Right lobe of liver (tissue), 6 donors: ENCODE results near the gene EXOC3L2. TPM values are rescaled to one million over a fixed set of nuclear protein-coding genes. Genes with fewer than 3 reads are reported as not detected.
"Not testable (repeated sequence)": the region's sequence is repeated elsewhere in the genome, so short reads cannot be mapped to it uniquely, and the experiment has no call there.

ENCODE experiments used
- ATAC-seq, 4 donors: fragments of 200-7000 bp; cut with Tn5 transposase; one replicate each; pipeline ENCODE4 v1.9.1; 2020; ENCODE audit warnings: mild to moderate bottlenecking in 4 of 4, moderate library complexity in 4 of 4
- DNase-seq, 3 donors: peaks; one replicate each; pipeline ENCODE4 v3.0.0-alpha.2; 2020
- H3K27ac ChIP-seq, 3 donors: fragments of 200-600 bp; one replicate each; pipeline ENCODE4 v1.8.0; 2022
- H3K27me3 ChIP-seq, 2 donors: fragments of 200-600 bp; one replicate each; pipeline ENCODE4 v1.8.0; 2022
- H3K36me3 ChIP-seq, 4 donors: fragments of 200-600 bp; sonication (generic) in 1 of 4; one replicate each; pipeline versions ENCODE4 v1.5.1 to v1.8.0; 2017 to 2022; ENCODE audit warnings: control low read depth in 1 of 4
- H3K4me1 ChIP-seq, 4 donors: fragments of 200-600 bp; sonication (generic) in 1 of 4; one replicate each; pipeline versions ENCODE4 v1.5.1 to v1.8.0; 2017 to 2022; ENCODE audit warnings: control low read depth in 1 of 4
- H3K4me3 ChIP-seq, 3 donors: fragments of 200-600 bp; one replicate each; pipeline ENCODE4 v1.8.0; 2022
- H3K9me3 ChIP-seq, 4 donors: fragments of 200-600 bp; sonication (generic) in 1 of 4; one replicate each; pipeline versions ENCODE4 v1.5.1 to v1.8.0; 2017 to 2022; ENCODE audit warnings: control low read depth in 1 of 4
- CTCF ChIP-seq, 4 donors: fragments of 200-600 bp in 3 of 4; fragments of 450-650 bp in 1 of 4; IDR thresholded peaks; one replicate each; pipeline versions ENCODE4 v1.5.1 to v1.8.0; 2016 to 2022; ENCODE audit warnings: antibody characterized with exemption in 4 of 4, mild to moderate bottlenecking in 2 of 4
- POLR2A ChIP-seq: fragments of 450-650 bp; IDR thresholded peaks from one replicate; pipeline ENCODE4 v1.6.1; 2017; ENCODE audit warnings: antibody characterized with exemption, mild to moderate bottlenecking
- WGBS: methylation state at CpG from one replicate; pipeline ENCODE4 v1.1.6; 2018; ENCODE audit warnings: low coverage, low lambda C conversion rate; ENCODE audit not compliant: insufficient coverage; ENCODE audit errors: missing lambda C conversion rate; 5-methylcytosine and 5-hydroxymethylcytosine counted together
- intact Hi-C, 2 donors: fragments of 100-400 bp; cut with DNase I; formaldehyde crosslinking; loops; one replicate each; pipeline versions ENCODE4 v1.11.2 to v1.14.1; 2022
- total RNA-seq, 6 experiments: library from RNA; depleted of rRNA in 2 of 6; stranded (reverse); fragments of >200 nt in 2 of 6; fragmentation: NEBNext Ultra II Directional in 3 of 6; extraction: Animal tissue kit (Norgen Biotek cat#: 25700) in 3 of 6; gene quantifications; one replicate each; pipeline versions ENCODE4 v1.1.0 to v1.2.4, GENCODE V29; 2016 to 2023
- donor health status: DM: no; HTN: yes; CAD: no.
- donor health status: DM: no; HTN: no; CAD: no.
- donor health status: DM: no; HTN: no; CAD: no.
- donor health status: DM: no; HTN: yes; CAD: no.
- donor health status: DM: no; HTN: yes; CAD: no.

The EXOC3L2 gene
- total RNA-seq, 6 experiments from 2014 or later = 1.8 to 6.9 (median 4.4) TPM

- no peak for TF ChIP-seq POLR2A
- no peak for TF ChIP-seq CTCF (IDR thresholded peaks at IDR 0.05)
- ATAC-seq (peak in 3 of 4 donors; percentile 5 to 35 (median 31)), DNase-seq (no peak)
- Histone ChIP-seq H3K36me3 (peaks cover 0 to 10% (median 4%) of the 10 kb centered on the region in 4 donors), H3K9me3 (no peaks in the 10 kb centered on the region), H3K4me3 (no peak overlapping the region), H3K4me1 (peaks cover 0 to 39% (median 14%) of the 10 kb centered on the region in 4 donors), H3K27me3 (no peaks in the 10 kb centered on the region), H3K27ac (peak overlapping the region in 1 of 3 donors; percentile 66)
- intact Hi-C loops = no loop called here
- WGBS = 57% methylated on average over 5 of the region's 7 CpGs
Measured at GRCh38 chr19:45271735-45272108, 26.5 kb upstream of the EXOC3L2 start.

GRCh38 chr19:45271098-45271734 is 26.0 kb upstream of the EXOC3L2 start:
- H3K36me3 ChIP-seq = peaks cover 0 to 10% (median 4%) of the 10 kb centered on the region in 4 donors

GRCh38 chr19:45269939-45270338 is 24.7 kb upstream of the EXOC3L2 start:
- Histone ChIP-seq H3K4me1 (peaks cover 0 to 39% (median 14%) of the 10 kb centered on the region in 4 donors), H3K27ac (peak overlapping the region in 1 of 3 donors; percentile 19)
- intact Hi-C loops, DNase-seq, H3K4me3 ChIP-seq, H3K27me3 ChIP-seq, H3K9me3 ChIP-seq, H3K36me3 ChIP-seq: not testable (repeated sequence)
- WGBS = 54% methylated on average over 6 of the region's 13 CpGs
- TF ChIP-seq CTCF (IDR thresholded peaks at IDR 0.05) = peak; percentile 11 to 32 (median 18)
- peak in 3 of 4 donors; percentile 23 to 36 (median 33) for ATAC-seq

More at GRCh38 chr19:45271098-45271734, 26.0 kb upstream of the EXOC3L2 start:
- no peak for TF ChIP-seq POLR2A
- TF ChIP-seq CTCF (IDR thresholded peaks at IDR 0.05) = no peak
- H3K27ac ChIP-seq = no peak overlapping the region
- WGBS = 84% methylated on average over 15 of the region's 21 CpGs
- peaks cover 0 to 39% (median 14%) of the 10 kb centered on the region in 4 donors for H3K4me1 ChIP-seq
- ATAC-seq = no peak
- no peak overlapping the region for H3K4me3 ChIP-seq
- H3K9me3 ChIP-seq = no peaks in the 10 kb centered on the region
- no peaks in the 10 kb centered on the region for H3K27me3 ChIP-seq
- intact Hi-C loops = no loop called here
- DNase-seq = no peak

GRCh38 chr19:45267296-45267695 is 22.1 kb upstream of the EXOC3L2 start:
- Histone ChIP-seq H3K27me3 (no peaks in the 10 kb centered on the region), H3K4me3 (no peak overlapping the region), H3K9me3 (no peaks in the 10 kb centered on the region), H3K4me1 (peaks cover 0 to 20% (median 2%) of the 10 kb centered on the region in 4 donors), H3K36me3 (peaks cover 0 to 10% (median 4%) of the 10 kb centered on the region in 4 donors), H3K27ac (no peak overlapping the region)
- intact Hi-C loops = no loop called here
- no peak for DNase-seq
- ATAC-seq = no peak
- TF ChIP-seq POLR2A (no peak), CTCF (IDR thresholded peaks at IDR 0.05) (no peak)
- no CpG with 5 or more reads among the region's 12 CpGs for WGBS
